A549 (cell line): Measurements from ENCODE around the gene FOCAD.

Experiments
- ATOH8 ChIP-seq: fragments of 250-450 bp; sonication (Bioruptor Pico); IDR thresholded peaks from 2 replicates; pipeline ENCODE4 v1.5.0; 2020; ENCODE audit warnings: low read depth, mild to moderate bottlenecking, moderate library complexity
- CBX8 ChIP-seq: fragments of 200-600 bp; sonication (generic); IDR thresholded peaks from 2 replicates; pipeline ENCODE4 v1.6.1; 2016
- CEBPB ChIP-seq, 2 experiments: fragments of >200 bp in 1 of 2; sonication (Bioruptor Twin) in 1 of 2; formaldehyde crosslinking in 1 of 2; IDR thresholded peaks; 2 replicates each; pipeline ENCODE4 v1.6.1; 2012 to 2016
- EP300 ChIP-seq, 2 experiments: fragments of >200 bp; sonication (Bioruptor Twin); formaldehyde crosslinking; IDR thresholded peaks; 2 replicates in 1 of 2; 3 replicates in 1 of 2; pipeline ENCODE4 v1.6.1; 2016 to 2017
- ESRRA ChIP-seq: fragments of 150-350 bp; IDR thresholded peaks from 2 replicates; pipeline ENCODE4 v1.6.1; 2014; ENCODE audit warnings: mild to moderate bottlenecking, low read length, borderline replicate concordance
- MAZ ChIP-seq: fragments of 150-350 bp; IDR thresholded peaks from 2 replicates; pipeline ENCODE4 v1.6.1; 2014; ENCODE audit warnings: antibody characterized with exemption, low read depth, low read length, borderline replicate concordance
- NPAS2 ChIP-seq: fragments of 250-450 bp; sonication (Bioruptor Pico); IDR thresholded peaks from 2 replicates; pipeline ENCODE4 v1.8.0; 2022; ENCODE audit warnings: mild to moderate bottlenecking, moderate library complexity, borderline replicate concordance
- NR3C1 ChIP-seq: fragments of >200 bp; sonication (Bioruptor Twin); formaldehyde crosslinking; IDR thresholded peaks from 3 replicates; pipeline ENCODE4 v1.6.1; 2017
- POLR2A ChIP-seq: IDR thresholded peaks from 2 replicates; pipeline ENCODE4 v1.6.1; 2012; ENCODE audit warnings: mild to moderate bottlenecking, low read length
- RAD21 ChIP-seq, 2 experiments: fragments of >200 bp in 1 of 2; sonication (Bioruptor Twin) in 1 of 2; formaldehyde crosslinking in 1 of 2; IDR thresholded peaks in 1 of 2; conservative IDR thresholded peaks in 1 of 2; 2 replicates in 1 of 2; 3 replicates in 1 of 2; pipeline ENCODE4 v1.6.1; 2012 to 2018; ENCODE audit warnings: inconsistent platforms in 1 of 2
- SMC3 ChIP-seq: fragments of >200 bp; sonication (Bioruptor Twin); formaldehyde crosslinking; IDR thresholded peaks from 3 replicates; pipeline ENCODE4 v1.6.1; 2018; ENCODE audit warnings: inconsistent platforms
- ZFP36 ChIP-seq: fragments of 450-650 bp; IDR thresholded peaks from 2 replicates; pipeline ENCODE4 v1.6.1; 2014; ENCODE audit warnings: borderline replicate concordance; ENCODE audit not compliant: partially characterized antibody
- TF ChIP-seq, protein P1 (sequence below): fragments of >200 bp; sonication (Bioruptor Twin); formaldehyde crosslinking; IDR thresholded peaks from 3 replicates; pipeline ENCODE4 v1.5.1; 2016
- TF ChIP-seq, protein P2 (sequence below): fragments of 450-650 bp; IDR thresholded peaks from 2 replicates; pipeline ENCODE4 v1.6.1; 2014; ENCODE audit warnings: antibody characterized with exemption

GRCh38 chr9:20978249-20978648, 294.2 kb downstream of the FOCAD start:
- TF ChIP-seq EP300 (IDR thresholded peaks at IDR 0.05) (no peak), POLR2A (no peak), NR3C1 (no peak), ZFP36 (no peak), NPAS2 (CRISPR knock-in tag) (no peak), ESRRA (no peak), ATOH8 (CRISPR knock-in tag) (no peak), RAD21 (conservative IDR thresholded peaks at IDR 0.05 in 1 of 2, IDR thresholded peaks at IDR 0.05 in 1 of 2) (no peak), MAZ (no peak), SMC3 (no peak), CEBPB (IDR thresholded peaks at IDR 0.05) (no peak), CBX8 (no peak)
- TF ChIP-seq, protein P1, sequence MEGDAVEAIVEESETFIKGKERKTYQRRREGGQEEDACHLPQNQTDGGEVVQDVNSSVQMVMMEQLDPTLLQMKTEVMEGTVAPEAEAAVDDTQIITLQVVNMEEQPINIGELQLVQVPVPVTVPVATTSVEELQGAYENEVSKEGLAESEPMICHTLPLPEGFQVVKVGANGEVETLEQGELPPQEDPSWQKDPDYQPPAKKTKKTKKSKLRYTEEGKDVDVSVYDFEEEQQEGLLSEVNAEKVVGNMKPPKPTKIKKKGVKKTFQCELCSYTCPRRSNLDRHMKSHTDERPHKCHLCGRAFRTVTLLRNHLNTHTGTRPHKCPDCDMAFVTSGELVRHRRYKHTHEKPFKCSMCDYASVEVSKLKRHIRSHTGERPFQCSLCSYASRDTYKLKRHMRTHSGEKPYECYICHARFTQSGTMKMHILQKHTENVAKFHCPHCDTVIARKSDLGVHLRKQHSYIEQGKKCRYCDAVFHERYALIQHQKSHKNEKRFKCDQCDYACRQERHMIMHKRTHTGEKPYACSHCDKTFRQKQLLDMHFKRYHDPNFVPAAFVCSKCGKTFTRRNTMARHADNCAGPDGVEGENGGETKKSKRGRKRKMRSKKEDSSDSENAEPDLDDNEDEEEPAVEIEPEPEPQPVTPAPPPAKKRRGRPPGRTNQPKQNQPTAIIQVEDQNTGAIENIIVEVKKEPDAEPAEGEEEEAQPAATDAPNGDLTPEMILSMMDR = no peak
- TF ChIP-seq, protein P2, sequence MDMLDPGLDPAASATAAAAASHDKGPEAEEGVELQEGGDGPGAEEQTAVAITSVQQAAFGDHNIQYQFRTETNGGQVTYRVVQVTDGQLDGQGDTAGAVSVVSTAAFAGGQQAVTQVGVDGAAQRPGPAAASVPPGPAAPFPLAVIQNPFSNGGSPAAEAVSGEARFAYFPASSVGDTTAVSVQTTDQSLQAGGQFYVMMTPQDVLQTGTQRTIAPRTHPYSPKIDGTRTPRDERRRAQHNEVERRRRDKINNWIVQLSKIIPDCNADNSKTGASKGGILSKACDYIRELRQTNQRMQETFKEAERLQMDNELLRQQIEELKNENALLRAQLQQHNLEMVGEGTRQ = no peak
